UCSD-AML1 (cell line): Measurements from ENCODE around the gene OR4F6.

Experiments
- DNase-seq: peaks from one replicate; lab custom pipeline; 2025; ENCODE audit not compliant: unreplicated experiment; lab: John Stamatoyannopoulos, UW

OR4F6 gene

GRCh38 chr15:101804375-101804774 lies 1.1 kb downstream of the OR4F6 start:
- DNase-seq = no peak

GRCh38 chr15:101804941-101805340 lies 1.6 kb downstream of the OR4F6 start:
- DNase-seq = no peak

GRCh38 chr15:101805605-101806345 lies 2.5 kb downstream of the OR4F6 start:
- DNase-seq = no peak

GRCh38 chr15:101807345-101807945 lies 4.1 kb downstream of the OR4F6 start:
- no peak for DNase-seq

- DNase-seq = no peak
Observed at GRCh38 chr15:101808201-101808600, 4.9 kb downstream of the OR4F6 start.

- DNase-seq = no peak
Observed at GRCh38 chr15:101810456-101810855, 7.1 kb downstream of the OR4F6 start.

- no peak for DNase-seq
Observed at GRCh38 chr15:101810876-101811275, 7.6 kb downstream of the OR4F6 start.

GRCh38 chr15:101811902-101812301 lies 8.6 kb downstream of the OR4F6 start, which contains the start of gene OR4F15:
OR4F15 (plus strand) TSS chr15:101812202; CDS start chr15:101818187, 5,985 bp downstream.
- DNase-seq = no peak

- no peak for DNase-seq
Observed at GRCh38 chr15:101813803-101814534, 10.7 kb downstream of the OR4F6 start.

- DNase-seq = no peak
Observed at GRCh38 chr15:101820781-101821180, 17.5 kb downstream of the OR4F6 start.

- DNase-seq = no peak
Observed at GRCh38 chr15:101827257-101827656, 23.9 kb downstream of the OR4F6 start.

- DNase-seq = no peak
Observed at GRCh38 chr15:101828774-101829173, 25.5 kb downstream of the OR4F6 start.

- no peak for DNase-seq
Observed at GRCh38 chr15:101841656-101842055, 38.3 kb downstream of the OR4F6 start.

GRCh38 chr15:101844916-101845315 lies 41.6 kb downstream of the OR4F6 start:
- no peak for DNase-seq

GRCh38 chr15:101852356-101852755 lies 49.0 kb downstream of the OR4F6 start:
- DNase-seq = no peak
